Skeletal muscle cell (primary cell): ENCODE data around the gene TMEM255A.
A peak's percentile ranks its signal among the peaks of the same experiment; 100 is the strongest.

Experiments
- DNase-seq: peaks from one replicate; pipeline ENCODE4 v3.0.0-alpha.2; 2010; ENCODE audit warnings: low read depth
- H3K4me3 ChIP-seq: 2 replicates; pipeline ENCODE4 v1.5.1; 2011; ENCODE audit warnings: low read depth, mild to moderate bottlenecking, control low read depth, low read length, moderate library complexity

The TMEM255A gene

GRCh38 chrX:120274958-120275357 lies 36.3 kb downstream of the TMEM255A start:
- no peak for DNase-seq
- H3K4me3 ChIP-seq = no peak overlapping the region

- DNase-seq = no peak
- no peak overlapping the region for H3K4me3 ChIP-seq
These were observed 37.1 kb downstream of the TMEM255A start for GRCh38 chrX:120274145-120274544.

- no peak overlapping the region for H3K4me3 ChIP-seq
- DNase-seq = no peak
These were observed 40.0 kb downstream of the TMEM255A start for GRCh38 chrX:120271218-120271617.

- DNase-seq = no peak
- no peak overlapping the region for H3K4me3 ChIP-seq
These were observed 40.7 kb downstream of the TMEM255A start for GRCh38 chrX:120270567-120270966.

- DNase-seq = peak; percentile 13
- no peak overlapping the region for H3K4me3 ChIP-seq
These were observed 41.8 kb downstream of the TMEM255A start for GRCh38 chrX:120269373-120270035.

GRCh38 chrX:120264341-120264740 lies 46.9 kb downstream of the TMEM255A start:
- DNase-seq = no peak
- no peak overlapping the region for H3K4me3 ChIP-seq

- no peak for DNase-seq
- H3K4me3 ChIP-seq = no peak overlapping the region
These were observed 48.2 kb downstream of the TMEM255A start for GRCh38 chrX:120262859-120263708.

GRCh38 chrX:120260369-120260768 lies 50.9 kb downstream of the TMEM255A start:
- DNase-seq = no peak
- no peak overlapping the region for H3K4me3 ChIP-seq

- no peak for DNase-seq
- H3K4me3 ChIP-seq = no peak overlapping the region
These were observed 57.5 kb downstream of the TMEM255A start for GRCh38 chrX:120253784-120254183.

GRCh38 chrX:120251471-120252011 lies 59.7 kb downstream of the TMEM255A start:
- no peak for DNase-seq
- peak overlapping the region; percentile 72 for H3K4me3 ChIP-seq

GRCh38 chrX:120250522-120251271 lies 60.6 kb downstream of the TMEM255A start, which contains the start of gene ZBTB33:
ZBTB33 (plus strand) TSS chrX:120250812; CDS start chrX:120253416, 2,604 bp downstream.
- peak within 1 kb of the TSS; percentile 72 for H3K4me3 ChIP-seq
- DNase-seq = peak; percentile 78

GRCh38 chrX:120244735-120245498 lies 66.3 kb downstream of the TMEM255A start:
- peak overlapping the region; percentile 64 for H3K4me3 ChIP-seq

GRCh38 chrX:120244395-120244734 lies 66.9 kb downstream of the TMEM255A start:
- peak overlapping the region; percentile 64 for H3K4me3 ChIP-seq
- DNase-seq = no peak

More at GRCh38 chrX:120244735-120245498, 66.3 kb downstream of the TMEM255A start:
- peak; percentile 43 for DNase-seq

- no peak for DNase-seq
These were observed 68.4 kb downstream of the TMEM255A start for GRCh38 chrX:120242813-120243212.

GRCh38 chrX:120238933-120239332 lies 72.3 kb downstream of the TMEM255A start:
- DNase-seq = no peak
- no peak overlapping the region for H3K4me3 ChIP-seq

More at GRCh38 chrX:120242813-120243212, 68.4 kb downstream of the TMEM255A start:
- H3K4me3 ChIP-seq = no peak overlapping the region

GRCh38 chrX:120236687-120237479 lies 74.4 kb downstream of the TMEM255A start:
- no peak overlapping the region for H3K4me3 ChIP-seq
- DNase-seq = no peak

- no peak for DNase-seq
- no peak overlapping the region for H3K4me3 ChIP-seq
These were observed 76.0 kb downstream of the TMEM255A start for GRCh38 chrX:120235284-120235683.

- H3K4me3 ChIP-seq = no peak overlapping the region
- no peak for DNase-seq
These were observed 82.9 kb downstream of the TMEM255A start for GRCh38 chrX:120228187-120228908.
